Heart right ventricle (tissue), 16 donors: Measurements from ENCODE around the gene ZMIZ1. TPM values are rescaled to one million over a fixed set of nuclear protein-coding genes. Genes with fewer than 3 reads are reported as not detected.

Experiments used
- ATAC-seq, 8 donors: fragments of 200-7000 bp; cut with Tn5 transposase; one replicate each; pipeline ENCODE4 v1.9.1; 2020; ENCODE audit warnings: mild to moderate bottlenecking in 8 of 8, moderate library complexity in 8 of 8, moderate number of reproducible peaks in 1 of 8
- DNase-seq, 2 donors: peaks; one replicate each; pipeline ENCODE4 v3.0.0-alpha.2; 2020
- H3K27ac ChIP-seq, 10 donors: fragments of 200-600 bp; sonication (generic) in 2 of 10; one replicate each; pipeline versions ENCODE4 v1.5.0 to v1.8.0; 2020 to 2022; ENCODE audit warnings: mild to moderate bottlenecking in 3 of 10
- H3K27me3 ChIP-seq, 7 donors: fragments of 200-600 bp; one replicate each; pipeline ENCODE4 v1.8.0; 2021 to 2022; ENCODE audit warnings: mild to moderate bottlenecking in 2 of 7
- H3K36me3 ChIP-seq, 9 donors: fragments of 200-600 bp; sonication (generic) in 1 of 9; one replicate each; pipeline versions ENCODE4 v1.5.0 to v1.8.0; 2020 to 2022; ENCODE audit warnings: mild to moderate bottlenecking in 2 of 9
- H3K4me1 ChIP-seq, 9 donors: fragments of 200-600 bp; sonication (generic) in 1 of 9; one replicate each; pipeline versions ENCODE4 v1.5.0 to v1.8.0; 2020 to 2022; ENCODE audit warnings: mild to moderate bottlenecking in 4 of 9
- H3K4me3 ChIP-seq, 10 donors: fragments of 200-600 bp; sonication (generic) in 2 of 10; one replicate each; pipeline versions ENCODE4 v1.5.0 to v1.8.0; 2020 to 2022; ENCODE audit warnings: mild to moderate bottlenecking in 7 of 10, moderate library complexity in 2 of 10
- H3K9me3 ChIP-seq, 11 donors: fragments of 200-600 bp in 10 of 11; sonication (generic) in 2 of 11; one replicate each; pipeline versions ENCODE4 v1.5.0 to v1.8.0; 2013 to 2022; ENCODE audit warnings: mild to moderate bottlenecking in 2 of 11, control low read depth in 1 of 11, moderate library complexity in 1 of 11
- WGBS, 2 donors: extraction: QIAGEN DNeasy Blood & Tissue Kit; methylation state at CpG; one replicate each; pipeline ENCODE4 v1.1.7; 2013; ENCODE audit warnings: inconsistent platforms in 1 of 2; 5-methylcytosine and 5-hydroxymethylcytosine counted together
- intact Hi-C, 10 donors: fragments of 100-400 bp; cut with DNase I; formaldehyde crosslinking; loops; one replicate each; pipeline versions ENCODE4 v1.11.1 to v1.14.2; 2022
- polyA plus RNA-seq, 2 donors: library from polyadenylated mRNA; stranded (reverse); fragments of 200-250 nt; gene quantifications; one replicate each; pipeline ENCODE4 v1.2.3, GENCODE V29; 2013
- total RNA-seq, 10 donors: library from RNA; stranded (reverse); fragmentation: NEBNext Ultra II Directional in 3 of 10; extraction: Animal tissue kit (Norgen Biotek cat#: 25700) in 3 of 10; gene quantifications; one replicate each; pipeline versions ENCODE4 v1.2.1 to v1.2.4, GENCODE V29; 2021 to 2023
- TF ChIP-seq, protein P1 (sequence below), 9 donors: fragments of 200-600 bp; sonication (generic) in 2 of 9; IDR thresholded peaks; one replicate each; pipeline versions ENCODE4 v1.5.0 to v1.8.0; 2021 to 2022; ENCODE audit warnings: antibody characterized with exemption in 9 of 9, mild to moderate bottlenecking in 5 of 9, moderate library complexity in 1 of 9
- donor health status: Arrhythmogenic right ventricular cardiomyopathy.
- donor health status: ischemic (EF 13 %, LVEDD 7.1; RV severe dilation, severe dysfunction).
- donor health status: healthy with polysubstance abuse.
- donor health status: DM: no; HTN: yes; CAD: no.
- donor health status: DM: no; HTN: no; CAD: no.
- donor health status: ischemic (EF 25% LVEDD 6.9; RV normal size, moderate dysfunction).
- donor health status: ischemic (EF 25% LVEDD 5.7; RV mildly dilated, moderate dysfunction).
- donor health status: healthy.
- donor health status: DM: yes; HTN: yes; CAD: no.
- donor health status: Ischemic cardiomyopathy.
- donor health status: ischemic (EF 35%, LVEDD 5.7; RV mildly dilated, moderate dysfunction).
- donor health status: nonischemic (EF 11% LVEDD 7.7; RV severe dilation, severe dysfunction).
- donor health status: DM: yes; HTN: yes; CAD: no.
- donor health status: PGD.
- donor health status: ischemic (EF 29% LVEDD 5.4; RV normal size, mild dysfunction).
- donor health status: nonischemic (EF 23%, LVEDD 6.1; RV moderate dilation, normal function).

Gene ZMIZ1
- total and polyA plus RNA-seq, 12 donors, result 24.2 to 61.5 (median 49.8) TPM

DNA sequence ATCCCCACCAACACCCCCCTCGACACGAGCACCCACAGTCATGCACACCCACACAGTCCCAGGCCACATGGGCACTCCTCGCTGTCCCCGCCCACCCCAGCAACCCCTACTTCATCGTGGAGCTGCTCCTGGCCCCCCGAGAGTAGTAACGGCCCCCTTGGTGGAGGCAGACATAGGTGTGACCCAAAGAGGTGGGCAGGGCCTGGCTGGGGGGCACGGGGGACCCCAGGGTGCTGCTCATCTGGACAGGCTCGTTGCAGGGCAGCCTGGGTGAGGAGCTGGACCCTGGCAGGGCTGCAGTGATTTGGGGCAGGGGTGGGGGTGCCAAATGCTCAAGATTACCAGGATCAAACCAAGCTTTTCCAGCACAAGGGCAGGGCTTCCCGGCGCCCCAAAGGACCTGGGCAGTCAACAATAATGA lies 42.4 kb upstream of the ZMIZ1 start:
- WGBS, 2 donors, result 93 to 95% methylated on average over 11 of the region's 11 CpGs
- DNase-seq (no peak), ATAC-seq (no peak)
- TF ChIP-seq, protein P1, sequence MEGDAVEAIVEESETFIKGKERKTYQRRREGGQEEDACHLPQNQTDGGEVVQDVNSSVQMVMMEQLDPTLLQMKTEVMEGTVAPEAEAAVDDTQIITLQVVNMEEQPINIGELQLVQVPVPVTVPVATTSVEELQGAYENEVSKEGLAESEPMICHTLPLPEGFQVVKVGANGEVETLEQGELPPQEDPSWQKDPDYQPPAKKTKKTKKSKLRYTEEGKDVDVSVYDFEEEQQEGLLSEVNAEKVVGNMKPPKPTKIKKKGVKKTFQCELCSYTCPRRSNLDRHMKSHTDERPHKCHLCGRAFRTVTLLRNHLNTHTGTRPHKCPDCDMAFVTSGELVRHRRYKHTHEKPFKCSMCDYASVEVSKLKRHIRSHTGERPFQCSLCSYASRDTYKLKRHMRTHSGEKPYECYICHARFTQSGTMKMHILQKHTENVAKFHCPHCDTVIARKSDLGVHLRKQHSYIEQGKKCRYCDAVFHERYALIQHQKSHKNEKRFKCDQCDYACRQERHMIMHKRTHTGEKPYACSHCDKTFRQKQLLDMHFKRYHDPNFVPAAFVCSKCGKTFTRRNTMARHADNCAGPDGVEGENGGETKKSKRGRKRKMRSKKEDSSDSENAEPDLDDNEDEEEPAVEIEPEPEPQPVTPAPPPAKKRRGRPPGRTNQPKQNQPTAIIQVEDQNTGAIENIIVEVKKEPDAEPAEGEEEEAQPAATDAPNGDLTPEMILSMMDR (IDR thresholded peaks at IDR 0.05), result no peak
- intact Hi-C loops, result no loop called here
- no peaks in the 10 kb centered on the region for H3K36me3 ChIP-seq
- peaks cover 4 to 34% (median 12%) of the 10 kb centered on the region in 9 donors for H3K4me1 ChIP-seq
- H3K4me3 ChIP-seq, result no peak overlapping the region
- H3K27me3 ChIP-seq, result no peaks in the 10 kb centered on the region
- H3K9me3 ChIP-seq, result no peaks in the 10 kb centered on the region
- no peak overlapping the region for H3K27ac ChIP-seq

DNA sequence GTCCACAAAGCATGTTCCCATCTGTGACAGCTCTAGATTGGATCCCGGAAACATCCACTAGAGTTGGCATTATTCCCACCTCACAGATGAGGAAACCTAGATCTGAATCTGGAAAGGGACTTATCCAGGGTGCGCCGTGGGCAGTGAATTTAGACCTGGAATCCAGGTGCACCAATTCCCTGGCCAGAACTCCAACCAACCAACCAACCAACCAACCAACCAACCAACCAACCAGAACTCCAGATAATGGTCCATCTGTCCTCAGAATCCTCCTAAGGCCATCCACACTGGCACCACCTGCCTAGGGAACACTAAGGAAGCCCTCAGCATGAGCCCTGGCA lies 42.0 kb upstream of the ZMIZ1 start:
- ATAC-seq (no peak), DNase-seq (no peak)
- TF ChIP-seq, protein P1 (IDR thresholded peaks at IDR 0.05), result no peak
- intact Hi-C loops, result no loop called here
- Histone ChIP-seq H3K4me3 (no peak overlapping the region), H3K4me1 (peaks cover 4 to 34% (median 12%) of the 10 kb centered on the region in 9 donors), H3K36me3 (no peaks in the 10 kb centered on the region), H3K27ac (no peak overlapping the region), H3K27me3 (no peaks in the 10 kb centered on the region), H3K9me3 (no peaks in the 10 kb centered on the region)
- 93 to 96% methylated on average over 3 of the region's 3 CpGs for WGBS, 2 donors

DNA sequence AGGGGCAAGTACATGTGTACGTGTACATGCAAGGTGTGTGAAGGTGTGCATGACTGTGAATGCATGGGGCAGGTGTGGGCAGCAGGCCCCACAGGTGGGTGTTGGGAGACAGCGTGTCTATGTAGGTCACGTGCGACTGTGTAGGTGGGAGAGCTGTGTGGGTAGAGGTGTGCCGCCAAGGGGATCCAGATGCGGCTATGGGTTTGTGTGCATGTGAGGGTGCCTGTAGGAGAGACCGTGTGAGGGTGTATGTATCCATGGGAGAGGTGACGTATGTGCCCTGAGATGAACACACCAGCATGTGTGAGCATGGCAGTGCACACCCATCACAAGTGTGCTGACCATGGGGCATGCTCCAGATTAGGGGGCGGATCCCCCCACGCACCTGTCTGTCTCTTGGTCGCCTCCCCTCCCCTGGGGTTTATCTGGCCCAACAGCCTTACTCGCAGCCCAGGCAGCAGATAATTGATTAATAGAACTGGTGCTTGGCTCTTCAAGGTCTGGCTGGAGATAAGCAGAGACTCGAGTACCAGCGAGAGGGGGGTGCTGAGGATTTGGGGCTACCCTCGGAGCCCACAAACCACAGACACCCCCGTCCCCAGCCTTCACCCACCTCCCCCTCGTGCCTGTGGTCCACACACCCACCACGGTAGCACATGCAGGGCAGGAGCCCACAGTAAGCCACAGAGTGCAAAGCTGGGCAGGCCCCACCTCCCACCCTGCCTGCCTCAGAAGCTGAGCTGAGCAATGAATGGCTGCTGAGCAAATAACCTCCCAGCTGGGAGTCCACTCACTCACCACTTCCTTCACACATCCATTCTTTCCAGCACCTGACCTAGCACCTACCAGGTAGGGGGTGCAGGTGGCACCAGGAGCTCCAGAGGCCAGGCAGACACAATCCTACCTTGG lies 41.4 kb upstream of the ZMIZ1 start:
- intact Hi-C loops, result no loop called here
- DNase-seq, result no peak

DNA sequence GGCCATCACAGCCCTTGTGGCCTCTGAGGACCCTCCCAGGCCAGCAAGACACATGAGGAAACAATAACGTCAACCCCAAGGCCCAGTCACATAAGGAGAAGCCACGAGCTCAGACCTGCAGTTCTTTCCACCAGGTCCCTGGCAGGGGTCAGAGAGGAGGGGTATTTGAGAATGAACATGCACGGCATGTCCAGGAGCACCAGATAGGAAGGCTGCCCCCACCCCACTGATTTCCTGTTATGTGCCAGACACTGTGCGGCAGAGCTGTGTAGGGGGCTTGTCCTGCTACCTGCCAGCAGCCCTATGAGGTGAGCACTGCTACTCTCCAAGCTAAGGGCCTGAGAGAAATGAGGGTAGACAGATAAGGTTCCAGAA lies 40.7 kb upstream of the ZMIZ1 start:
- DNase-seq (no peak), ATAC-seq (no peak)
- TF ChIP-seq, protein P1 (IDR thresholded peaks at IDR 0.05), result no peak
- Histone ChIP-seq H3K27me3 (no peaks in the 10 kb centered on the region), H3K4me3 (no peak overlapping the region), H3K9me3 (no peaks in the 10 kb centered on the region), H3K4me1 (peaks cover 4 to 28% (median 8%) of the 10 kb centered on the region in 9 donors), H3K27ac (no peak overlapping the region), H3K36me3 (no peaks in the 10 kb centered on the region)
- 90 to 91% methylated on average over 4 of the region's 4 CpGs for WGBS, 2 donors
- intact Hi-C loops, result no loop called here

More for the DNA sequence above, 41.4 kb upstream of the ZMIZ1 start:
- no peak overlapping the region for H3K4me3 ChIP-seq
- no peak overlapping the region for H3K27ac ChIP-seq
- H3K27me3 ChIP-seq, result no peaks in the 10 kb centered on the region
- TF ChIP-seq, protein P1 (IDR thresholded peaks at IDR 0.05), result no peak
- H3K9me3 ChIP-seq, result no peaks in the 10 kb centered on the region
- H3K4me1 ChIP-seq, result peaks cover 4 to 34% (median 12%) of the 10 kb centered on the region in 9 donors
- ATAC-seq, result no peak
- H3K36me3 ChIP-seq, result no peaks in the 10 kb centered on the region
- 77 to 84% methylated on average over 18 of the region's 18 CpGs for WGBS, 2 donors
